ENCODE data around the gene MAP4K4.
"Not testable (repeated sequence)": the region's sequence is repeated elsewhere in the genome, so short reads cannot be mapped to it uniquely, and the experiment has no call there.

GRCh38 chr2:101935764-101936163 is 238.3 kb downstream of the MAP4K4 start:
- TF ChIP-seq, protein P1, sequence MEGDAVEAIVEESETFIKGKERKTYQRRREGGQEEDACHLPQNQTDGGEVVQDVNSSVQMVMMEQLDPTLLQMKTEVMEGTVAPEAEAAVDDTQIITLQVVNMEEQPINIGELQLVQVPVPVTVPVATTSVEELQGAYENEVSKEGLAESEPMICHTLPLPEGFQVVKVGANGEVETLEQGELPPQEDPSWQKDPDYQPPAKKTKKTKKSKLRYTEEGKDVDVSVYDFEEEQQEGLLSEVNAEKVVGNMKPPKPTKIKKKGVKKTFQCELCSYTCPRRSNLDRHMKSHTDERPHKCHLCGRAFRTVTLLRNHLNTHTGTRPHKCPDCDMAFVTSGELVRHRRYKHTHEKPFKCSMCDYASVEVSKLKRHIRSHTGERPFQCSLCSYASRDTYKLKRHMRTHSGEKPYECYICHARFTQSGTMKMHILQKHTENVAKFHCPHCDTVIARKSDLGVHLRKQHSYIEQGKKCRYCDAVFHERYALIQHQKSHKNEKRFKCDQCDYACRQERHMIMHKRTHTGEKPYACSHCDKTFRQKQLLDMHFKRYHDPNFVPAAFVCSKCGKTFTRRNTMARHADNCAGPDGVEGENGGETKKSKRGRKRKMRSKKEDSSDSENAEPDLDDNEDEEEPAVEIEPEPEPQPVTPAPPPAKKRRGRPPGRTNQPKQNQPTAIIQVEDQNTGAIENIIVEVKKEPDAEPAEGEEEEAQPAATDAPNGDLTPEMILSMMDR (IDR thresholded peaks at IDR 0.05), result not testable (repeated sequence)
- not testable (repeated sequence) for TF ChIP-seq POLR2A (IDR thresholded peaks at IDR 0.05)
